Left lung (tissue), 10 donors: Measurements from ENCODE around the gene MROH9. TPM values are rescaled to one million over a fixed set of nuclear protein-coding genes. Genes with fewer than 3 reads are reported as not detected.
A peak's percentile ranks its signal among the peaks of the same experiment; 100 is the strongest.

Experiments
- ATAC-seq: fragments of 200-7000 bp; cut with Tn5 transposase; one replicate; pipeline ENCODE4 v1.9.1; 2020; ENCODE audit warnings: moderate library complexity
- DNase-seq, 4 donors: peaks; one replicate each; pipeline ENCODE4 v3.0.0-alpha.2; 2013 to 2020
- H3K27ac ChIP-seq, 2 donors: fragments of 200-600 bp; sonication (generic) in 1 of 2; one replicate each; pipeline versions ENCODE4 v1.5.0 to v1.8.0; 2020 to 2021
- H3K27me3 ChIP-seq, 2 donors: fragments of 200-600 bp; sonication (generic) in 1 of 2; one replicate each; pipeline versions ENCODE4 v1.5.0 to v1.8.0; 2020 to 2021
- H3K36me3 ChIP-seq, 2 donors: fragments of 200-600 bp; sonication (generic) in 1 of 2; one replicate each; pipeline versions ENCODE4 v1.5.0 to v1.8.0; 2020 to 2021
- H3K4me1 ChIP-seq, 2 donors: fragments of 200-600 bp; one replicate each; pipeline ENCODE4 v1.8.0; 2021
- H3K4me3 ChIP-seq, 2 donors: fragments of 200-600 bp; sonication (generic) in 1 of 2; one replicate each; pipeline versions ENCODE4 v1.5.0 to v1.8.0; 2020 to 2021; ENCODE audit warnings: mild to moderate bottlenecking in 1 of 2
- H3K9me3 ChIP-seq, 2 donors: fragments of 200-600 bp; sonication (generic) in 1 of 2; one replicate each; pipeline versions ENCODE4 v1.5.0 to v1.8.0; 2020 to 2021
- CTCF ChIP-seq, 2 donors: fragments of 200-600 bp; sonication (generic) in 1 of 2; IDR thresholded peaks; one replicate each; pipeline versions ENCODE4 v1.5.0 to v1.8.0; 2021; ENCODE audit warnings: antibody characterized with exemption in 2 of 2
- intact Hi-C, 2 donors: fragments of 100-400 bp; cut with DNase I; formaldehyde crosslinking; loops; one replicate each; pipeline versions ENCODE4 v1.11.2 to v1.14.2; 2022
- polyA plus RNA-seq, 6 donors: library from polyadenylated mRNA; unstranded; fragments of 120-200 nt; gene quantifications; one replicate each; pipeline ENCODE4 v1.2.1, GENCODE V29; 2013; ENCODE audit not compliant: insufficient read length in 6 of 6
- total RNA-seq, 2 donors: library from RNA; stranded (reverse); fragmentation: NEBNext Ultra II Directional; extraction: Animal tissue kit (Norgen Biotek cat#: 25700); gene quantifications; one replicate each; pipeline ENCODE4 v1.2.1, GENCODE V29; 2021
- donor health status: DM: no; HTN: yes; CAD: no.
- donor health status: DM: no; HTN: no; CAD: no.

MROH9 gene
- total and polyA plus RNA-seq, 8 donors: 0.08 to 1.6 (median 0.84) TPM; not detected in 1

GRCh38 chr1:170967042-170967910, 31.9 kb downstream of the MROH9 start:
- Histone ChIP-seq H3K9me3 (no peaks in the 10 kb centered on the region), H3K4me1 (no peaks in the 10 kb centered on the region), H3K27me3 (no peaks in the 10 kb centered on the region), H3K4me3 (no peak overlapping the region), H3K27ac (no peak overlapping the region), H3K36me3 (no peaks in the 10 kb centered on the region)
- ATAC-seq (peak; percentile 86), DNase-seq (peak in 2 of 4 donors; percentile 36 to 58)
- intact Hi-C loops: loop anchor here in 1 of 2 donors (10.0 kb wide), 1 partner anchor 258 kb away; no protein-coding TSS in a partner anchor
- peak; percentile 46 to 67 for TF ChIP-seq CTCF (IDR thresholded peaks at IDR 0.05)

GRCh38 chr1:170970256-170970655, 34.9 kb downstream of the MROH9 start:
- Histone ChIP-seq H3K27ac (no peak overlapping the region), H3K9me3 (no peaks in the 10 kb centered on the region), H3K4me3 (no peak overlapping the region), H3K27me3 (no peaks in the 10 kb centered on the region), H3K4me1 (no peaks in the 10 kb centered on the region), H3K36me3 (no peaks in the 10 kb centered on the region)
- no peak for DNase-seq
- intact Hi-C loops: no loop called here
- TF ChIP-seq CTCF (IDR thresholded peaks at IDR 0.05): no peak
- ATAC-seq: no peak

GRCh38 chr1:170978371-170978910, 43.1 kb downstream of the MROH9 start:
- DNase-seq (no peak), ATAC-seq (no peak)
- intact Hi-C loops: no loop called here
- Histone ChIP-seq H3K4me3 (no peak overlapping the region), H3K27ac (no peak overlapping the region), H3K4me1 (no peaks in the 10 kb centered on the region), H3K36me3 (no peaks in the 10 kb centered on the region), H3K27me3 (no peaks in the 10 kb centered on the region), H3K9me3 (peaks cover 0 to 14% of the 10 kb centered on the region in 2 donors)
- no peak for TF ChIP-seq CTCF (IDR thresholded peaks at IDR 0.05)

GRCh38 chr1:170985406-170985805, 50.1 kb downstream of the MROH9 start:
- Histone ChIP-seq H3K27ac (no peak overlapping the region), H3K4me1 (no peaks in the 10 kb centered on the region), H3K27me3 (no peaks in the 10 kb centered on the region), H3K4me3 (no peak overlapping the region), H3K9me3 (no peaks in the 10 kb centered on the region), H3K36me3 (no peaks in the 10 kb centered on the region)
- intact Hi-C loops: no loop called here
- DNase-seq (no peak), ATAC-seq (no peak)
- TF ChIP-seq CTCF (IDR thresholded peaks at IDR 0.05): no peak

- Histone ChIP-seq H3K27ac (no peak overlapping the region), H3K4me1 (no peaks in the 10 kb centered on the region), H3K4me3 (no peak overlapping the region), H3K36me3 (no peaks in the 10 kb centered on the region), H3K9me3 (no peaks in the 10 kb centered on the region), H3K27me3 (no peaks in the 10 kb centered on the region)
- TF ChIP-seq CTCF (IDR thresholded peaks at IDR 0.05): no peak
- ATAC-seq: no peak
- DNase-seq: no peak
- intact Hi-C loops: no loop called here
These were observed 51.6 kb downstream of the MROH9 start for GRCh38 chr1:170986901-170987300.
